Small intestine (tissue), 7 donors: ENCODE measurements around the gene PPIB. TPM values are rescaled to one million over a fixed set of nuclear protein-coding genes. Genes with fewer than 3 reads are reported as not detected.
"Not testable (repeated sequence)": the region's sequence is repeated elsewhere in the genome, so short reads cannot be mapped to it uniquely, and the experiment has no call there.

Experiments used
- DNase-seq, 2 donors: peaks; one replicate each; pipeline versions ENCODE4 v3.0.0 to v3.0.0-alpha.2; 2013
- FAIRE-seq: peaks from 2 replicates; lab custom pipeline; 2012; peaks lifted over from hg19 to GRCh38; lab: Jason Lieb, UNC
- H3K27ac ChIP-seq, 3 donors: one replicate each; pipeline ENCODE4 v1.5.1; 2013; ENCODE audit warnings: low read length in 2 of 3, mild to moderate bottlenecking in 2 of 3, control low read depth in 1 of 3, inconsistent platforms in 1 of 3, low read depth in 1 of 3, moderate library complexity in 1 of 3
- H3K27me3 ChIP-seq, 3 donors: one replicate each; pipeline ENCODE4 v1.6.1; 2013; ENCODE audit warnings: low read length in 3 of 3, inconsistent platforms in 1 of 3; ENCODE audit not compliant: control insufficient read depth in 3 of 3, insufficient read depth in 3 of 3
- H3K36me3 ChIP-seq, 3 donors: one replicate each; pipeline ENCODE4 v1.6.1; 2013; ENCODE audit warnings: low read length in 3 of 3, inconsistent platforms in 1 of 3, low read depth in 1 of 3, mild to moderate bottlenecking in 1 of 3, moderate library complexity in 1 of 3; ENCODE audit not compliant: control insufficient read depth in 3 of 3, insufficient read depth in 2 of 3
- H3K4me1 ChIP-seq, 3 donors: one replicate each; pipeline ENCODE4 v1.6.1; 2013; ENCODE audit warnings: low read length in 2 of 3, inconsistent platforms in 1 of 3, low read depth in 1 of 3, mild to moderate bottlenecking in 1 of 3, moderate library complexity in 1 of 3; ENCODE audit not compliant: control insufficient read depth in 3 of 3, insufficient read depth in 2 of 3
- H3K4me3 ChIP-seq, 3 donors: one replicate each; pipeline ENCODE4 v1.5.1; 2013; ENCODE audit warnings: low read length in 3 of 3, control low read depth in 1 of 3, inconsistent platforms in 1 of 3, low read depth in 1 of 3, mild to moderate bottlenecking in 1 of 3, moderate library complexity in 1 of 3
- H3K9me3 ChIP-seq, 2 donors: one replicate each; pipeline ENCODE4 v1.6.1; 2013; ENCODE audit warnings: low read depth in 1 of 2, low read length in 1 of 2; ENCODE audit not compliant: control insufficient read depth in 2 of 2, insufficient read depth in 1 of 2
- WGBS, 3 donors: extraction: QIAGEN DNeasy Blood & Tissue Kit; methylation state at CpG; one replicate each; pipeline ENCODE4 v1.1.7; 2013; 5-methylcytosine and 5-hydroxymethylcytosine counted together
- polyA plus RNA-seq, 4 donors: library from polyadenylated mRNA; stranded (reverse) in 3 of 4; unstranded in 1 of 4; fragments of 200-250 nt in 3 of 4; fragments of 120-200 nt in 1 of 4; gene quantifications; one replicate each; pipeline versions ENCODE4 v1.2.1 to v1.2.3, GENCODE V29; 2013
- donor health status: healthy with polysubstance abuse.
- donor health status: control.
- donor health status: control.
- donor health status: Bipolar disorder and iron deficiency.
- donor health status: healthy.

PPIB gene
- polyA plus RNA-seq, 4 donors: 248 to 895 (median 413) TPM

DNA sequence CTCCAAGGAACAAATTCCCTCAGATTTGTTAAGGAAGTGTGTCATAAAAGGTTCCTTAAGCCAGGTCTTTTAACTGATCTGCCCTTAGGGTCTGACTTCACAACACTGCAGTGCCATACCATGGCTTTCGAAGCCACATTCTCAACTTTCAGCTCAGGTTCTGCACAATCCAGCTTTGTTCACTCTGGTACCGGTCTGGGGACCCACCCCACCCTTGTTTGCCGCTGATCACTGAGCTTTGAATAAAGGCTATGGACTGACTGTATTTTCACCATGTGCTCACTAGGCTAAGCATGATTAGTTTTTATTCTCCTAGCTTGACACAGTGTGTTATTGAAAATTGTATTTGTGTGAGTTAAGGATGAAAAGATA, 51.2 kb downstream of the PPIB start:
- Histone ChIP-seq H3K4me1 (peaks cover 0 to 25% (median 1%) of the 10 kb centered on the region in 3 donors), H3K36me3 (peaks cover 0 to 18% (median 16%) of the 10 kb centered on the region in 3 donors), H3K4me3 (no peak overlapping the region), H3K27me3 (no peaks in the 10 kb centered on the region), H3K9me3 (no peaks in the 10 kb centered on the region), H3K27ac (peak overlapping the region in 1 of 3 donors; percentile 37)
- FAIRE-seq: no peak
- WGBS, 3 donors: 83 to 90% (median 84%) methylated on average over 3 of the region's 3 CpGs
- peak in 1 of 2 donors; percentile 23 for DNase-seq

DNA sequence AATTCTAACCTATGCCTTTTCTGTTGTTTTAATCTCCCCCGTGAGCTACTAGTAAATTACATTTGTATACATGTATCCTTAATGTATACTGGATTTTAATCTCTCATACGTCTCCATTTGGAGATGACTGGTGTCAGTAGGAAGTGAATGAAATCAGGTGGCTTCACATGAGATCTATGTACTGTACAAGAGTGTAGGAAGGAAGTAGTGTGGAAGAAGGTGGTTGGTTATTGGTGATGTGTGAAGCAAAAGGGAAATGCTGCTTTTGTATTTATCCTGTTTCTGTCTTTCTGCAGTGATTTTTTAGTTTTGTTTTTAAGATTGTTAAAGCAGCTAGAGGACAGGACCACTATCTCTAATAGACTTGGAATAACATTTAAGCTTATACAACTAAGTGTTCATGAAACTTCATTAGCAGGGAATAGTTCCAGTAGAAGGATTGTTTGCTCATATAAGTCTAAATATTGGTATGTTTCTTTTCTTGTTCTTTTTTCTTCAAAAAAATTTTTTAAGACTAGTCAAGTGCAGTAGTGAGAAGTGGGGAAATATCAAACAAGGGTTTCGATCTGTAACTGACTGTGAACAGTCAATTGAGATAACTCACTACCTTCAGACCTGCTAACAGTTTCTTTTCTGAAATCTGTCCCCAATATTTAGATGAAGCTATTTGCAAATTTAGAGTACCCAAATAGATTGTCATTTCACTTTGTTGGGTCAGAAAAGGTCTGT, 51.7 kb downstream of the PPIB start:
- FAIRE-seq (no peak), DNase-seq (no peak)
- H3K9me3 ChIP-seq: no peaks in the 10 kb centered on the region
- 76 to 83% (median 79%) methylated on average over 3 of the region's 3 CpGs for WGBS, 3 donors
- peaks cover 0 to 18% (median 15%) of the 10 kb centered on the region in 3 donors for H3K36me3 ChIP-seq
- peak overlapping the region in 1 of 3 donors; percentile 37 for H3K27ac ChIP-seq
- H3K27me3 ChIP-seq: no peaks in the 10 kb centered on the region
- peaks cover 0 to 25% (median 1%) of the 10 kb centered on the region in 3 donors for H3K4me1 ChIP-seq
- H3K4me3 ChIP-seq: no peak overlapping the region

DNA sequence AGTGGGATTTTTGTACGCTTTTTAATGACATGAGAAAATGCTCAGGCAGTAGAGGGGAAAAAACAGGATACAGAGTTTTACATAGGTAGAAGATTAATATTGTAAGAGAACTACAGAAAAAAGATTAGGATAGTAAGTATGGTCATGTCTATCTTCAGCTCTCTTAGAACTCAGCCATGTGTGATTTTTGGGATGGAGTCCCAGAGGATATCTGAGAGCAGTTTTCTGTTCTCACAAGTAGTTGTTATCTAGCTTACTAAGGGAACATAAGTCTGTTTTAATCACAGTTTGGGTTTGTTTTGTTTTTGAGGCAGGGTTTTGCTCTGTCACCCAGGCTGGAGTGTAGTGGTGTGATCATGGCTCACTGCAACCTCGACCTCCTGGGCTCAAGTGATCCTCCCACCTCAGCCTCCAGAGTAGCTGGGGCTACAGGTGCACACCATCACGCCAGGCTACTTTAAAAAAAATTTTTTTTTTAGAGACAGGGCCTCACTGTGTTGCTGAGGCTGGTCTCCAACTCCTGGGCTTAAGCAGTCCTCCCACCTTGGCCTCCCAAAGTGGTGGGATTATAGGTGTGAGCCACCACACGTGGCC, 52.6 kb downstream of the PPIB start:
- H3K27me3 ChIP-seq, FAIRE-seq, DNase-seq, H3K9me3 ChIP-seq, H3K4me3 ChIP-seq: not testable (repeated sequence)
- 86 to 95% (median 87%) methylated on average over 4 of the region's 4 CpGs for WGBS, 3 donors
- Histone ChIP-seq H3K4me1 (peaks cover 0 to 25% (median 1%) of the 10 kb centered on the region in 3 donors), H3K36me3 (peaks cover 0 to 16% (median 11%) of the 10 kb centered on the region in 3 donors), H3K27ac (peak overlapping the region in 1 of 3 donors; percentile 37)

DNA sequence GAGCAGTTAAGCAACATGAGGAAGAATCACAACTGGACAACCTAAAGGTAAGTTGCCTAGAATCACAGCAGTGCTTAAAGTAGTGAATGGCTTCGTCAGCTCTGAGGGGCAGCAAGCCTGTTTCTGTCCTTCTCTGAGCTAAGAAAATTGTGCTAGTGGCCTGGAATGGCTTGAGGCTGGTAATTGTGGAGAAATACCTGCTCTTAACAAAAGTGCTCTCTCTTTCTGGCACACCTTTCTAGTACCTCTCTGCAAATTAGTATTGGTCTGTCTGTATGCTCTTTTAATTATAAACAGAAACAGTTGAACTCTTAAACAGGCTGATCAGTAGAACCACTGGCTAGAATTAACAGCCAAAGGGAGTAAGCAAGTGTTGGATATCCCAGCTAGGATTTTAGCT, 55.5 kb downstream of the PPIB start:
- Histone ChIP-seq H3K4me1 (peaks cover 0 to 16% (median 1%) of the 10 kb centered on the region in 3 donors), H3K27ac (no peak overlapping the region), H3K4me3 (no peak overlapping the region), H3K36me3 (peaks cover 0 to 2% (median under 1%) of the 10 kb centered on the region in 3 donors), H3K9me3 (no peaks in the 10 kb centered on the region), H3K27me3 (no peaks in the 10 kb centered on the region)
- FAIRE-seq (no peak), DNase-seq (no peak)
- 88 to 95% (median 90%) methylated on average over 1 of the region's 1 CpG for WGBS, 3 donors

Other genes starting within 250 kb of the PPIB start
- gene DAPK2, start 116.5 kb downstream of the PPIB start, polyA plus RNA-seq: 10 to 100 TPM; 10.3 to 91.6 (median 47.5) TPM
- 100 to 1,000 TPM; 117 to 259 (median 171) TPM for gene CIAO2A, start 69.2 kb downstream of the PPIB start, polyA plus RNA-seq
- 10 to 100 TPM; 56.5 to 95.7 (median 75.0) TPM for gene SNX1, start 67.0 kb downstream of the PPIB start, polyA plus RNA-seq
- 1 to 10 TPM in 2 of 4 donors, under 1 TPM in 2; 0.54 to 1.8 (median 1.1) TPM for gene SNX22, start 11.3 kb downstream of the PPIB start, polyA plus RNA-seq
- 10 to 100 TPM in 1 of 4 donors, 1 to 10 TPM in 3; 2.5 to 12.3 (median 4.0) TPM for gene CSNK1G1, start 193.2 kb upstream of the PPIB start, polyA plus RNA-seq
- 10 to 100 TPM in 3 of 4 donors, 1 to 10 TPM in 1; 3.5 to 89.1 (median 24.9) TPM for gene PCLAF, start 218.4 kb upstream of the PPIB start, polyA plus RNA-seq
- gene TRIP4, start 224.8 kb upstream of the PPIB start, polyA plus RNA-seq: 10 to 100 TPM; 21.9 to 63.3 (median 30.7) TPM